ENCODE measurements around the gene KSR1.

The KSR1 gene

GRCh38 chr17:27634026-27634335 lies 177.7 kb downstream of the KSR1 start:
- TF ChIP-seq TEAD4 (IDR thresholded peaks at IDR 0.05) (no peak), NFIC (IDR thresholded peaks at IDR 0.05) (no peak), YY1 (IDR thresholded peaks at IDR 0.05; ENCODE audit: low read depth) (no peak), EGR1 (IDR thresholded peaks at IDR 0.05) (no peak)

- TF ChIP-seq TAF1 (IDR thresholded peaks at IDR 0.05; ENCODE audit: low read depth) (no peak), ZBTB7A (IDR thresholded peaks at IDR 0.05; ENCODE audit: low read depth) (no peak), EGR1 (IDR thresholded peaks at IDR 0.05) (no peak), EP300 (IDR thresholded peaks at IDR 0.05; ENCODE audit: borderline replicate concordance) (no peak), TCF12 (IDR thresholded peaks at IDR 0.05; ENCODE audit: low read depth) (no peak), YY1 (IDR thresholded peaks at IDR 0.05; ENCODE audit: low read depth) (no peak), CREB1 (IDR thresholded peaks at IDR 0.05; ENCODE audit: low read depth) (no peak), CEBPB (IDR thresholded peaks at IDR 0.05) (no peak), FOXM1 (IDR thresholded peaks at IDR 0.05; ENCODE audit: borderline replicate concordance, low read depth) (no peak), REST (IDR thresholded peaks at IDR 0.05; ENCODE audit: low read depth) (no peak), NFIC (IDR thresholded peaks at IDR 0.05) (no peak)
These were observed 178.5 kb downstream of the KSR1 start for GRCh38 chr17:27634776-27635175.

GRCh38 chr17:27635275-27635823 lies 179.1 kb downstream of the KSR1 start:
- TF ChIP-seq REST (IDR thresholded peaks at IDR 0.05; ENCODE audit: low read depth) = no peak
- TF ChIP-seq TEAD4 (IDR thresholded peaks at IDR 0.05) = no peak
- TF ChIP-seq TCF12 (IDR thresholded peaks at IDR 0.05; ENCODE audit: low read depth) = no peak
- no peak for TF ChIP-seq RAD21 (IDR thresholded peaks at IDR 0.05; ENCODE audit: low read depth)
- no peak for TF ChIP-seq YY1 (IDR thresholded peaks at IDR 0.05; ENCODE audit: low read depth)
- no peak for TF ChIP-seq USF1 (IDR thresholded peaks at IDR 0.05)
- no peak for TF ChIP-seq TAF1 (IDR thresholded peaks at IDR 0.05; ENCODE audit: low read depth)
- TF ChIP-seq ZBTB7A (IDR thresholded peaks at IDR 0.05; ENCODE audit: low read depth) = no peak

GRCh38 chr17:27640790-27641189 lies 184.5 kb downstream of the KSR1 start:
- TF ChIP-seq TEAD4 (IDR thresholded peaks at IDR 0.05) (no peak), EGR1 (IDR thresholded peaks at IDR 0.05) (no peak)

- TF ChIP-seq TAF1 (IDR thresholded peaks at IDR 0.05; ENCODE audit: low read depth) (no peak), TCF12 (IDR thresholded peaks at IDR 0.05; ENCODE audit: low read depth) (no peak), RAD21 (IDR thresholded peaks at IDR 0.05; ENCODE audit: low read depth) (no peak), NFIC (IDR thresholded peaks at IDR 0.05) (no peak), EP300 (IDR thresholded peaks at IDR 0.05; ENCODE audit: borderline replicate concordance) (no peak), REST (IDR thresholded peaks at IDR 0.05; ENCODE audit: low read depth) (no peak), CREB1 (IDR thresholded peaks at IDR 0.05; ENCODE audit: low read depth) (no peak), EGR1 (IDR thresholded peaks at IDR 0.05) (no peak), YY1 (IDR thresholded peaks at IDR 0.05; ENCODE audit: low read depth) (no peak), CEBPB (IDR thresholded peaks at IDR 0.05) (no peak), TEAD4 (IDR thresholded peaks at IDR 0.05) (no peak), MAX (IDR thresholded peaks at IDR 0.05) (no peak), USF1 (IDR thresholded peaks at IDR 0.05) (no peak), FOXM1 (IDR thresholded peaks at IDR 0.05; ENCODE audit: borderline replicate concordance, low read depth) (no peak), ZBTB7A (IDR thresholded peaks at IDR 0.05; ENCODE audit: low read depth) (no peak)
These were observed 188.3 kb downstream of the KSR1 start for GRCh38 chr17:27644586-27644985.
